Measurements from ENCODE around the gene PRCC.
A peak's percentile ranks its signal among the peaks of the same experiment; 100 is the strongest.
"Not testable (repeated sequence)": the region's sequence is repeated elsewhere in the genome, so short reads cannot be mapped to it uniquely, and the experiment has no call there.

Gene PRCC

GRCh38 chr1:156744344-156744743 lies 23.0 kb upstream of the PRCC start:
- DNase-seq (ENCODE audit: low read depth in 2 of 2): no peak

GRCh38 chr1:156744786-156745419 lies 22.4 kb upstream of the PRCC start:
- no peak for DNase-seq (ENCODE audit: low read depth in 2 of 2)

GRCh38 chr1:156745881-156746280 lies 21.5 kb upstream of the PRCC start:
- DNase-seq (ENCODE audit: low read depth in 2 of 2): no peak

GRCh38 chr1:156746406-156746727 lies 21.0 kb upstream of the PRCC start:
- DNase-seq (ENCODE audit: low read depth in 2 of 2): no peak

GRCh38 chr1:156746728-156747631 lies 20.4 kb upstream of the PRCC start:
- peak in 1 of 2 donors; percentile 31 for DNase-seq (ENCODE audit: low read depth in 2 of 2)

GRCh38 chr1:156747742-156748669 lies 19.3 kb upstream of the PRCC start:
- DNase-seq (ENCODE audit: low read depth in 2 of 2): no peak

GRCh38 chr1:156748670-156749418 lies 18.5 kb upstream of the PRCC start:
- no peak for DNase-seq (ENCODE audit: low read depth in 2 of 2)

GRCh38 chr1:156749419-156750118 lies 17.8 kb upstream of the PRCC start:
- DNase-seq (ENCODE audit: low read depth in 2 of 2): no peak

- DNase-seq (ENCODE audit: low read depth in 2 of 2): no peak
These were observed 17.1 kb upstream of the PRCC start for GRCh38 chr1:156750191-156750672.

- DNase-seq (ENCODE audit: low read depth in 2 of 2): no peak
These were observed 16.5 kb upstream of the PRCC start for GRCh38 chr1:156750711-156751450.

- DNase-seq (ENCODE audit: low read depth in 2 of 2): no peak
These were observed 15.9 kb upstream of the PRCC start, which contains the start of gene HDGF for GRCh38 chr1:156751451-156751756. HDGF (minus strand) TSS chr1:156751675; CDS start chr1:156751429, 246 bp downstream.

- peak; percentile 92 to 95 for DNase-seq (ENCODE audit: low read depth in 2 of 2)
These were observed 15.4 kb upstream of the PRCC start for GRCh38 chr1:156751757-156752481.

- no peak for DNase-seq (ENCODE audit: low read depth in 2 of 2)
These were observed 14.4 kb upstream of the PRCC start for GRCh38 chr1:156752843-156753482.

- DNase-seq (ENCODE audit: low read depth in 2 of 2): no peak
These were observed 13.1 kb upstream of the PRCC start for GRCh38 chr1:156754219-156754618.

GRCh38 chr1:156755527-156755950 lies 11.8 kb upstream of the PRCC start:
- DNase-seq (ENCODE audit: low read depth in 2 of 2): no peak

- no peak for DNase-seq (ENCODE audit: low read depth in 2 of 2)
These were observed 11.0 kb upstream of the PRCC start for GRCh38 chr1:156756355-156756754.

GRCh38 chr1:156757572-156758253 lies 9.6 kb upstream of the PRCC start:
- not testable (repeated sequence) for DNase-seq (ENCODE audit: low read depth in 2 of 2)

- DNase-seq (ENCODE audit: low read depth in 2 of 2): no peak
These were observed 7.1 kb upstream of the PRCC start for GRCh38 chr1:156760092-156760795.
